Right ventricle myocardium inferior (tissue), 1 donor: ENCODE data around the gene FAM156A. TPM values are rescaled to one million over a fixed set of nuclear protein-coding genes. Genes with fewer than 3 reads are reported as not detected.
"Not testable (repeated sequence)": the region's sequence is repeated elsewhere in the genome, so short reads cannot be mapped to it uniquely, and the experiment has no call there.

ENCODE experiments used
- ATAC-seq: fragments of 200-7000 bp; cut with Tn5 transposase; one replicate; pipeline ENCODE4 v1.9.1; 2020; ENCODE audit warnings: mild to moderate bottlenecking, moderate library complexity
- DNase-seq: peaks from one replicate; pipeline ENCODE4 v3.0.0; 2021; ENCODE audit errors: missing footprints
- intact Hi-C: fragments of 100-400 bp; cut with DNase I; formaldehyde crosslinking; loops from one replicate; pipeline ENCODE4 v1.11.0; 2022
- total RNA-seq: library from RNA; stranded (reverse); fragmentation: NEBNext Ultra II Directional; extraction: Animal tissue kit (Norgen Biotek cat#: 25700); gene quantifications from one replicate; pipeline ENCODE4 v1.2.1, GENCODE V29; 2021
- donor health status: DM: no; HTN: yes; CAD: no; lungs with severe emphysema.

The FAM156A gene
- total RNA-seq, 1 donor from 2014 or later: 7.3 TPM

DNA sequence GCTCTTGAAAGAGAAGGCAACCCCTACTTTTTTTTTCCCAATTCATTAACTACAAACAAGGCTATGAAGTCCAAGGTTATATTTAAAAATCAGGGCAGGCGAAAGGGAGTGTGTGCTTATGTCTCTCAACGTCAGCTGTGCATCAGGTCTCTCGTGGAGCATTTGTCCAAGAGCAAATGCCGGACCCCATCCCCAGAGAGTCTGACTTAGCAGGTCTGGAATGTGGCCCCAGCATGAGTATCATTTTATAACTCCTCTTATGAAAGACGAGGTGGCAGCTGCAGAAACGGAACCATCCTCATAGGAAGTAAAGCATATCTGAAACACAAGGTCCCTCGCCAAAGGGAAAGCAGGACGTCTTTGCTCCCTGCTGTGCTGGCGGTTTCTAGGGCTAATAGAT, 44.6 kb downstream of the FAM156A start:
- intact Hi-C loops, DNase-seq, ATAC-seq: not testable (repeated sequence)

GRCh38 chrX:52909313-52909969, 48.9 kb downstream of the FAM156A start:
- DNase-seq, intact Hi-C loops, ATAC-seq: not testable (repeated sequence)

- intact Hi-C loops, DNase-seq, ATAC-seq: not testable (repeated sequence)
Measured at GRCh38 chrX:52907900-52908299, 50.4 kb downstream of the FAM156A start.

GRCh38 chrX:52907137-52907536, 51.2 kb downstream of the FAM156A start:
- ATAC-seq, DNase-seq, intact Hi-C loops: not testable (repeated sequence)

GRCh38 chrX:52906072-52906471, 52.2 kb downstream of the FAM156A start:
- ATAC-seq, intact Hi-C loops: not testable (repeated sequence)

GRCh38 chrX:52905531-52905930, 52.8 kb downstream of the FAM156A start:
- ATAC-seq, DNase-seq, intact Hi-C loops: not testable (repeated sequence)

More at GRCh38 chrX:52906072-52906471, 52.2 kb downstream of the FAM156A start:
- DNase-seq: not testable (repeated sequence)

Other genes starting within 250 kb of the FAM156A start
- gene SSX2B, start 207.3 kb downstream of the FAM156A start, total RNA-seq: not detected
- gene SPANXN5, start 161.1 kb downstream of the FAM156A start, total RNA-seq: not detected
- gene XAGE5, start 147.2 kb downstream of the FAM156A start, total RNA-seq: not detected
- gene XAGE3, start 90.4 kb downstream of the FAM156A start, total RNA-seq: not detected
- gene FAM156B, start 61.2 kb downstream of the FAM156A start, total RNA-seq: 6.8 TPM
- gene GPR173, start 90.3 kb upstream of the FAM156A start, total RNA-seq: 0.35 TPM
- gene TSPYL2, start 123.8 kb upstream of the FAM156A start, total RNA-seq: 34.1 TPM
- gene KANTR, start 135.6 kb upstream of the FAM156A start, total RNA-seq: 3.4 TPM